GM18505 (cell line): ENCODE results near the gene KBTBD4.
"Not testable (repeated sequence)": the region's sequence is repeated elsewhere in the genome, so short reads cannot be mapped to it uniquely, and the experiment has no call there.

Source experiments
- ATAC-seq: cut with Tn5 transposase; IDR thresholded peaks from one replicate; pipeline ENCODE4 v1.9.1; 2021; ENCODE audit not compliant: unreplicated experiment
- POLR2A ChIP-seq: IDR thresholded peaks from 4 replicates; pipeline ENCODE4 v1.6.1; 2011; ENCODE audit warnings: borderline replicate concordance; ENCODE audit not compliant: insufficient read depth, insufficient read length; ENCODE audit errors: extremely low read depth

The KBTBD4 gene

DNA sequence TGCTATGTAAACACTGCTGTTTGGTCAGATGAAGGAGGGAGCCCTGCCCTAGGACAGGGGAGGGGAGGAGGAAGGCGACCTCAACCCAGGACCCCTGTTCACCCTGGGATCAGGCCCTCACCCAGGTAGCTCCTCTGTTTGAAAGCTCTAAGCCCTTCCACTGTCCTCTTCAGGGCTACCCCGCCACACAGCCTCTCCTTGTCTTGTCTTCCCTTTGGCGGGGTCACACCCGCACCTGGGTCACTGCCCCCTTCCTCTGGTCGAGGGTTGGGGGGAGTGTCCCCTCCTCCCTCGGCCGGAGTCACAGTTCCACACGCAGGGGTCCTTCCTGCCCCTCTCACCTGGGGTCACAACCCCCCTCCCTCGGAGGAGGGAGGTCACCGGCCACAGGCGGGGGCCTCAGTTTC, 13.8 kb downstream of the KBTBD4 start:
- no peak for ATAC-seq
- TF ChIP-seq POLR2A, result no peak

DNA sequence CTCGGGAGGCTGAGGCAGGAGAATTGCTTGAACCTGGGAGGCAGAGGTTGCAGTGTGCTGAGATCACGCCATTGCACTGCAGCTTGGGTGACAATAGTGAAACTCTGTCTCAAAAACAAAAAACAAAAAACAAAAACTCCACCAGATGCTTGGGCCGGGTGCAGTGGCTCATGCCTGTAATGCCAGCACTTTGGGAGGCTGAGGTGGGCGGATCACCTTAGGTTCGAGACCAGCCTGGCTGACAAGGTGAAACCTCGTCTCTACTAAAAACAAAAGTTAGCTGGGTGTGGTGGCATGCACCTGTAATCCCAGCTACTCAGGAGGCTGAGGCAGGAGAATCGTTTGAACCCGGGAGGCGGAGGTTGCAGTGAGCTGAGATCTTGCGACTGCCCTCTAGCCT, 14.4 kb downstream of the KBTBD4 start:
- ATAC-seq, result not testable (repeated sequence)

DNA sequence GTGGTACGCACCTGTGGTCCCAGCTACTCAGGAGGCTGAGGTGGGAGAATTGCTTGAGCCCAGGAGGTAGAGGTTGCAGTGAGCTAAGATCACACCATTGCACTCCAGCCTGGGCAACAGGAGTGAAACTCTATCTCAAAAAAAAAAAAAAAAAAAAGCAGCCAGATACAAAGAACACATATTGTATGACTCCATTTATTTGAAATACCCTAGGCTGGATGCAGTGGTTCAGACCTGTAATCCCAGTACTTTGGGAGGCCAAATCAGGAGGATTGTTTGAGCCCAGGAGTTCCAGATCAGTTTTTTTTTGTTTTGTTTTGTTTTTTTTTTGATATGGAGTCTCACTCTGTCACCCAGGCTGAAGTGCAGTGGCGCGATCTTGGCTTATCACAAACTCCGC, 16.4 kb downstream of the KBTBD4 start:
- not testable (repeated sequence) for ATAC-seq

DNA sequence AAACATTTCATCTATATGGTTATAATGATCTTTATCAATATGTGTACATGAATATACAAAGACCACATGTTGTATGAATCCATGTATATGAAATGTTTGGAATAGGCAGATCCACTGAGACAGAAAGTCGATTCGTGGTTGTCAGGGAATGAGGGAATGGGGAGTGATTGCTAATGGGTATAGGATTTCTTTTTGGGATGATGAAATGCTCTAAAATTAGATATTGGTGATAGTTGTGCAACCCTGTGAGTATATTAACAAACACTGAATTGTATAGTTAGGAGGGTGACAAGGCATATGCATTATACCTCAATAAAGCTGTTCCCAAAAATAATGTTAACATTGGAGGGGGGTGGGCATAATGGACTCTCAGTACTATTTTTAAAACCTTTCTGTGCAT, 18.3 kb downstream of the KBTBD4 start:
- no peak for TF ChIP-seq POLR2A
- ATAC-seq, result no peak

DNA sequence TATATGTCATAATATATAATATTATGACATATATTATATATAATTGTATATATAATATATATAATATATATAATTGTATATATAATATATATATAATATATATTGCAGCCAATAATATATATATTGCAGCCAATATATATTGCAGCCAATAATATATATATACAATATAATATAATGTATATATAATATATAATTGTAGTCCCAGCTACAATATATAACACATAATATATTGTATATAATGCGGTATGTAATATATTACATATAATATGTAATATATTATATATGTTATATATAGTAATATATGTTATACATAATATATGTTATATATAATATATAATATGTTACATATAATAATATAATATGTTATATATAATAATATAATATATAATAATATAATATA, 20.1 kb downstream of the KBTBD4 start:
- no peak for ATAC-seq
- no peak for TF ChIP-seq POLR2A

DNA sequence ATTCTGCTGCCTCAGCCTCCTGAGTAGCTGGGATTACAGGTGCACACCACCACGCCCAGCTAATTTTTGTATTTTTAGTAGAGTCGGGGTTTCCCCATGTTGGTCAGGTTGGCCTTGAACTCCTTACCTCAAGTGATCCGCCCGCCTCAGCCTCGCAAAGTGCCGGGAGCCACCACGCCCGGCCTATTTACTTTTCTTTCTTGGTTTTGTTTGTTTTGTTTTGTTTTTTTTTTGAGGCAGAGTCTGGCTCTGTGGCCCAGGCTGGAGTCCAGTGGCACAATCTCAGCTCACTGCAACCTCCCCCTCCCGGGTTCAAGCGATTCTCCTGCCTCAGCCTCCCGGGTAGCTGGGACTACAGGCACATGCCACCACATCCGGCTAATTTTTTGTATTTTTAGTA, 21.8 kb downstream of the KBTBD4 start:
- not testable (repeated sequence) for ATAC-seq

DNA sequence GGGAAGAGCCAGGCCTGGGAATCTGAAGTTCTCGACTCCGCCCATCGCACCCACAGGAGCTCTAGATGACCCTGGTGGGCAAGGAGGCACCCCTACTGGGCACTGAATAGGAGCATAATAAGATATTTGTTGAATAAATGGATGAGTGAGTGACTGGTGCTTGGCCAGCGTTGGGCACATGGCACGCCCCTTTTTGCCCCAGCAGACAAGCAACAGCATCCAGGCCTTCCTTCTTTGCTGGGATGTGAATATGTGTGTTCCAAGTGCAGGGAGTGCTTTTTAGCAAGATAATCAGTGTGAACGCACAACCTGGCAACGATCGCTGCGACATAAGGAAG, 25.4 kb downstream of the KBTBD4 start:
- ATAC-seq, result peak; percentile 24
- no peak for TF ChIP-seq POLR2A

DNA sequence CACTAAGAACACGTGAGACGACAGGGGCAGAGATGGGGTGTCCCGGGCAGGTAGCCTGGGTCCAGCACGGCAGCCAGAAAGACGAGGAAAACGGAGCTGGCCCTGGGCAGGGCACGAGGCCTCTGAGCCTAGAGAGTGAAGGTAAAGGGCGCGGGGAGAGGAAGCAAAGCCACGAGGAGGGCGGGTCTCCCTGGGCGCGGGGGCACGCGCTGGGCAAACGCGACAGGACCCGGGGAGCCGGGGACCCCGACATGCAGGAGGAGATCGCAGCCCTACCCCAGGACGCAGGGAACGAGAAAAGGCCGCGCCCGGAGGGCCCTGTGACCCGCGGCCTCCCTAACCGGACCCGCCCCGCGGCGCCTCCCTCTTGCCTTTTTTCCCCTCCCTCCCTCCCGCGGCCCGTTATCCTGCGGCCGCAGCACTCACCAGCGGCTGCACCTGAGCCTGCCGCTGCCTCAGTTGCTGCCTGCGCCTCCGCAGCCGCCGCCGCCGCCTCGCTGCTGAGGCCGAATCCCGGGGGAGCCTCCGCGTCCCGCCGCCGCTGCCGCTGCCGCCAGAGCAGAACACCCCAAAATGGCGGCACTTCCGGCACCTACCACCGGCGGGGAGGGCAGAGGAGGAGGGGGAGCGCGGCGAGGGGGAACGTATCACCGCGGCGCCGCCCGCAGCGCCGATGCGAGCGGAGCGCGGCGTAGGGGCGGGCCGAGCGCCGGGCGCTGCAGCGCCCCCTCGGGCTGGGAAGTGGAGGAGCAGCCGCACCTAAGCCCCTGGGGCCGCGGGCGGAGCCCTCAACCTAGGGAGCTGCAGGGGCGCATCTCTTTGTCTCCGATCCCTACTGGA, 26.0 kb downstream of the KBTBD4 start, which contains the start of gene CELF1:
TSS of gene CELF1 (minus strand) at position 567 of the 840 bp plus-strand sequence. CDS start 53,609 bp downstream, outside the sequence.
- TF ChIP-seq POLR2A, result peak; percentile 73
- ATAC-seq, result peak; percentile 92

DNA sequence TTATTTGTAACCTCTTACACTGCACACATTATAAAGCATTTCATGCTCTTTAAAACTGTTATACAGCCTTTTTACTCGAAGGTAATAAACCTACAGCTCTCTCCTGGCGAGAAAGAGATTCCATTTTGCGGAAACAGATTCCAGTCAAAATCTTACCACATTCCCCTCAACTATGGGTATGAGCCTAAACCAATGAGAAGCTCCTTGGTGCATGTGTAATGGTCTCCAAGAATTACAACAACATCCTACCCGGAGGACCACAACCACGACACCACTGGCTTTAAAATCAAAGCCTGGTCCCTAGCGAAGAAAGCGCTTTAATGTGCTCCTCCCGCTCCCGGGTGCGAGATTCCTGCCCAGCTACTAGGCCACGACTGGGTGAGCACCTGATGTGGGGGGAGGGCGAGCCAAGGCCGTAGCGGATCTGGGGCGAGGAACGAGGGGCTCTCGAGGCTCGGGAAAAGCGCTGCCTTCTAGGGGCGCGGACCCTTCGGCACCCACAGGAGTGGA, 26.7 kb downstream of the KBTBD4 start:
- TF ChIP-seq POLR2A, result no peak
- peak; percentile 3 for ATAC-seq

DNA sequence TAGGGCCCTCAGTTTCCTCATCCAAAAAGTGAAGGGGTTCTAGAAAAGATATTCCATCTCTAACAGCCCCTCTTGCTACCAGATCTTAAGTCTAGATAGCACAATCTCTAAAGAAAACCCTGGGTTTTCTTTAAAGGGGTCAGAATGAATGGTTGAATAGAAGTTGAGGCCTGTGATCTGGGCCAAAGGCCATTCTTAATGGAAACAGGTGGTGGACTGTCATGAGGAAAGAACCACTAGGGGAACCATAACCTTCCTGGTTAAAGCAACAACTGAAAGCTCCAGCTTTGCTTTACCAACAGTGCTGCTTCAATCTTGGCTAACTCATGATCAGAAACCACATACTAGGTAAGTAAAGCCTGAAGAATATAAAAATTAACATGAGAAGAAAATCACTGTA, 27.7 kb downstream of the KBTBD4 start:
- no peak for ATAC-seq
- TF ChIP-seq POLR2A, result no peak

DNA sequence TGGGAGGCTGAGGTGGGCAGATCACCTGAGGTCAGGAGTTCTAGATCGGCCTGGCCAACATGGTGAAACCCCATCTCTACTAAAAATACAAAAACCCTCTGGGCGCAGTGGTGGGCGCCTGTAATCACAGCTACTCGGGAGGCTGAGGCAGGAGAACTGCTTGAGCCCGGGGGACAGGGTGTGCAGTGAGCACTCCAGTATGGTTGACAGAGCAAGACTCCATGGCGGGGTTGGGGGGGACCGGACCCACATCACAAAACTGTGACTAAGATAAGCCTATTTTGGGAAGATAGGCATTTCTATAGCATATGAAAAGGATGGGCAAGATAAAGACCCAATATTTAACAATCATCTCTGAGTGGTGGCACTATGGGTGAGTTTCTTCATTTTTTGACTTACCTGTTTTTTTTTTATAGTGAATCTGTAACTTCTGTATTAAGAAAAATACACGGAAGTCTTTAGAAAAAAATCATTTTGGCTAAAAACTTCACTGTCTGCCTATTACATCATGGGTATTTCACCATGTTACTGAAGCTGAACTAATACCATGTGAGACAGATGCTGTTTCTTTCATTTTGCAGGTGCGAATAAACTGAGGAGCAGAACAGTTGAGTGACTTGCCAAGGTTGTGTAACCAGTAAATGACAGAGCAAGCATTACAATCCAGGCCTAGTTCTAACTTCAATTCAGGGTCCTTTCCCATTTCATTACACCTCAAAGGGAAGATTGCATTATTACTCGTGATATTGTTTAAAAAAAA, 28.3 kb downstream of the KBTBD4 start:
- no peak for TF ChIP-seq POLR2A
- no peak for ATAC-seq

DNA sequence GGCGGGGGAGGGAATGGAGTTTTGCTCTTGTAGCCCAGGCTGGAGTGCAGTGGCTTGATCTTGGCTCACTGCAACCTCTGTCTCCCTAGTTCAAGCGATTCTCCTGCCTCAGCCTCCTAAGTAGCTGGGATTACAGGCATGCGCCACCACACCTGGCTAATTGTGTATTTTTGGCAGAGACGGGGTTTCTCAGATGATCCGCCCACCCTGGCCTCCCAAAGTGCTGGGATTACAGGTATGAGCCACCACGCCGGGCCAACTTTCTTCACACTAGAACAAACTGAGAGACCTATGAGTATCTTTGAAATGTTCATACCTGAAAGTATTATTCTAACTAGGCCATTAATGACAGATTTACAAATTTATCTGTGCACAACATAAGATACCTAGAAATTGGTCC, 32.5 kb downstream of the KBTBD4 start:
- ATAC-seq, result not testable (repeated sequence)

DNA sequence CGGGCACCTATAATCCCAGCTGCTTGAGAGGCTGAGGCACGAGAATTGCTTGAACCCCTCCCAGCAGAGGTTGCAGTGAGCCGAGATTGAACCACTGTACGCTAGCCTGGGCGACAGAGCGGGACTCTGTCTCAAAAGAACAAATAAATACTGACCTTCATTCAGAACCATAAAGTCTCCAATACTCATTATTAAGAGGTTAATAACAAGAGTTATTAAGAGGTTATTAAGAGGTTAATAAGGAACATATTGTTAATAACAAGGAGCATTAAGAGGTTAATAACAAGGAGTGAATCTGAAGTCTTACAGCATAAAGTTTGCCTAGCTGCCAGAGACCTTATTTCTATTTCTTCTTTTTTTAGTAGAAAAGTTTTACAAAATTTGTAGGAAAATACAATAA, 33.5 kb downstream of the KBTBD4 start:
- TF ChIP-seq POLR2A, result no peak
- no peak for ATAC-seq

DNA sequence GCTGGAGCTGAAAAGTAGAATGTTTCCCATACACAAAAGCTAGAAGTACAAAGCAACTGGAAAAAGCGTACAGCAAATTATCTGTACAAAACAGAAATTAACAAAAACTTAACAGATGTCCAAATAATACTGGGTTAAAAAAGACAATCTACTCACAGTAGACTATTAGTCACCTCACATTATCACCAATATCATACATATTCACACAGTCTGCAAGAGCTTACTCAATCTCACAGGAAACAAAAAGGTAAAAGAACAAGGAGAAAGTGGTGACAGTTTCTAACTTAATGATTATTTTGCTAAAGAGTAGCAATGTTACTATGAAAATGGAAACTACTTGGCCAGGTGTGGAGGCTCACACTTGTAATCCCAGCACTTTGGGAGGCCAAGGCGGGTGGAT, 37.7 kb downstream of the KBTBD4 start:
- no peak for ATAC-seq
- no peak for TF ChIP-seq POLR2A

DNA sequence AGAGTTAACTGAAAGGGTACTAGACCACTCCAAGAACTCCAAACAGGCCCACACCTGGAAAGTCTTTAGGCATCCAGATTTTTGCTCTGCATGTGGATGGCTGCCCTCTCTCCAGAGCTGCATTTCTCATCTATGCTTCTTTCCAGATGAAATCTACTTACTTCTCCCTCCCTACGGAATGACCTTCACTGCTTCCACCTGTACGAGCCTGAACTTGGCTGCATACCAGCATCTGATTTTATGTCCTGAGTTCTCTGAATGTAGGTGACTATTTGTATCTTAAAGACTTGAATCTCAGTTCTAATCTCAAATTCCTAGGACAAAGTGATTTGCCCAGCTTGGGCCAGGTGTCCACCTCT, 39.1 kb downstream of the KBTBD4 start:
- ATAC-seq, result no peak
- no peak for TF ChIP-seq POLR2A
